SHP77 (cell line): Measurements from ENCODE around the gene SOX11.

Experiments used
- DNase-seq, 2 experiments: peaks; one replicate each; lab custom pipeline; 2025; lab: John Stamatoyannopoulos, UW

SOX11 gene

DNA sequence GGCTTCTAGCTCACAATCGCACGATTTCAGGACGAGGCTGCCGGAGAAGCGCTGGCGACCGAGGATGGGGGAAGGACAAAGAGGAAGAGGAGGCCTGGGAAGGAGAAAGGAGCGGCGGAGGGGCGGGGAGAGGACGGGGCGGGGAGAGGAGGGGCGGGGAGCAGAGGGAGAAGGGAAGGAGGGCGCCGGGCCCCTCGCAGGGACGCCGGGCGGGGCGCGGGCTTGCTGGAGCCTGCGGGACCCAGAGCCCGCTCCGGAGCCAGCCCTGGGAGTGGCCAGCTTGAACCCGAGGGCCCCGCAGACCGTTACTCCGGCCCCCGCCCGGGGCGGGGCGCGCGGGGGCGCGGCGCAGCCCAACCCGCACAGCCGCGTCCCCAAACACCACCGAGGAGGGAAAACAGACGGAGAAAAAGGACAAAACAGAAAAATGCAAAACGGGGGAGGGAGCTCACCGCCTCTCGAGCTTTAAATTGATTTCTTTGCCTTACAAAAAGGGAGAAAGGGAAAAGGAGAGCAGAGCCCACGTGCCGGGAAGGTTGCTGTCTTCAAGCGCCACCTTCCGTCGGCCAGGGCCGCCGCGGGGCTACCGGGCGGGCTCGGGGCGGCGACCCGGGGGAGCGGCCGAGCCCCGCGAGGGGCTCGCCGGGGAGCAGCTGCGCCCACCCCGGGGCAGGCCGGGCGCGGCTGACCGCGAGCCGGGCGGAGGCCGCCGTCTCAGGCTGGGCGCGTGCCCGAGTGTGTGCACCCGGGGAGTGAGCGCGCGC lies 781 bp upstream of the SOX11 start:
- DNase-seq, result peak; percentile 85 to 90

DNA sequence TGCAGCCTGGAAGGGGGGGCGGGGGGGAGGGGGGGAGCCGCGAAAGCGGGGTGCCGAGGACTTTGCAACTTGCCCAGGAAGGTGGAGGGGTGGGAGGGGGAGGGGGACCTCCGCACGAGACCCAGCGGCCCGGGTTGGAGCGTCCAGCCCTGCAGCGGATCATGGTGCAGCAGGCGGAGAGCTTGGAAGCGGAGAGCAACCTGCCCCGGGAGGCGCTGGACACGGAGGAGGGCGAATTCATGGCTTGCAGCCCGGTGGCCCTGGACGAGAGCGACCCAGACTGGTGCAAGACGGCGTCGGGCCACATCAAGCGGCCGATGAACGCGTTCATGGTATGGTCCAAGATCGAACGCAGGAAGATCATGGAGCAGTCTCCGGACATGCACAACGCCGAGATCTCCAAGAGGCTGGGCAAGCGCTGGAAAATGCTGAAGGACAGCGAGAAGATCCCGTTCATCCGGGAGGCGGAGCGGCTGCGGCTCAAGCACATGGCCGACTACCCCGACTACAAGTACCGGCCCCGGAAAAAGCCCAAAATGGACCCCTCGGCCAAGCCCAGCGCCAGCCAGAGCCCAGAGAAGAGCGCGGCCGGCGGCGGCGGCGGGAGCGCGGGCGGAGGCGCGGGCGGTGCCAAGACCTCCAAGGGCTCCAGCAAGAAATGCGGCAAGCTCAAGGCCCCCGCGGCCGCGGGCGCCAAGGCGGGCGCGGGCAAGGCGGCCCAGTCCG lies 540 bp downstream of the SOX11 start:
- DNase-seq, result peak; percentile 51 to 54

DNA sequence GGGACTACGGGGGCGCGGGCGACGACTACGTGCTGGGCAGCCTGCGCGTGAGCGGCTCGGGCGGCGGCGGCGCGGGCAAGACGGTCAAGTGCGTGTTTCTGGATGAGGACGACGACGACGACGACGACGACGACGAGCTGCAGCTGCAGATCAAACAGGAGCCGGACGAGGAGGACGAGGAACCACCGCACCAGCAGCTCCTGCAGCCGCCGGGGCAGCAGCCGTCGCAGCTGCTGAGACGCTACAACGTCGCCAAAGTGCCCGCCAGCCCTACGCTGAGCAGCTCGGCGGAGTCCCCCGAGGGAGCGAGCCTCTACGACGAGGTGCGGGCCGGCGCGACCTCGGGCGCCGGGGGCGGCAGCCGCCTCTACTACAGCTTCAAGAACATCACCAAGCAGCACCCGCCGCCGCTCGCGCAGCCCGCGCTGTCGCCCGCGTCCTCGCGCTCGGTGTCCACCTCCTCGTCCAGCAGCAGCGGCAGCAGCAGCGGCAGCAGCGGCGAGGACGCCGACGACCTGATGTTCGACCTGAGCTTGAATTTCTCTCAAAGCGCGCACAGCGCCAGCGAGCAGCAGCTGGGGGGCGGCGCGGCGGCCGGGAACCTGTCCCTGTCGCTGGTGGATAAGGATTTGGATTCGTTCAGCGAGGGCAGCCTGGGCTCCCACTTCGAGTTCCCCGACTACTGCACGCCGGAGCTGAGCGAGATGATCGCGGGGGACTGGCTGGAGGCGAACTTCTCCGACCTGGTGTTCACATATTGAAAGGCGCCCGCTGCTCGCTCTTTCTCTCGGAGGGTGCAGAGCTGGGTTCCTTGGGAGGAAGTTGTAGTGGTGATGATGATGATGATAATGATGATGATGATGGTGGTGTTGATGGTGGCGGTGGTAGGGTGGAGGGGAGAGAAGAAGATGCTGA lies 1.4 kb downstream of the SOX11 start:
- peak; percentile 42 to 73 for DNase-seq

DNA sequence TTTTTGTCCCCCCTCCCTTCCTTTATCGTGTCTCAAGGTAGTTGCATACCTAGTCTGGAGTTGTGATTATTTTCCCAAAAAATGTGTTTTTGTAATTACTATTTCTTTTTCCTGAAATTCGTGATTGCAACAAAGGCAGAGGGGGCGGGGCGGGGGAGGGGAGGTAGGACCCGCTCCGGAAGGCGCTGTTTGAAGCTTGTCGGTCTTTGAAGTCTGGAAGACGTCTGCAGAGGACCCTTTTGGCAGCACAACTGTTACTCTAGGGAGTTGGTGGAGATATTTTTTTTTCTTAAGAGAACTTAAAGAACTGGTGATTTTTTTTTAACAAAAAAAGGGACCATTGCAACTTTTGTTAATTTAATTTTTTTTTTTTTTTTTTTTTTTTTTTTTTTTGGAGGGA lies 2.1 kb downstream of the SOX11 start:
- peak in 1 of 2 experiments; percentile 33 for DNase-seq

DNA sequence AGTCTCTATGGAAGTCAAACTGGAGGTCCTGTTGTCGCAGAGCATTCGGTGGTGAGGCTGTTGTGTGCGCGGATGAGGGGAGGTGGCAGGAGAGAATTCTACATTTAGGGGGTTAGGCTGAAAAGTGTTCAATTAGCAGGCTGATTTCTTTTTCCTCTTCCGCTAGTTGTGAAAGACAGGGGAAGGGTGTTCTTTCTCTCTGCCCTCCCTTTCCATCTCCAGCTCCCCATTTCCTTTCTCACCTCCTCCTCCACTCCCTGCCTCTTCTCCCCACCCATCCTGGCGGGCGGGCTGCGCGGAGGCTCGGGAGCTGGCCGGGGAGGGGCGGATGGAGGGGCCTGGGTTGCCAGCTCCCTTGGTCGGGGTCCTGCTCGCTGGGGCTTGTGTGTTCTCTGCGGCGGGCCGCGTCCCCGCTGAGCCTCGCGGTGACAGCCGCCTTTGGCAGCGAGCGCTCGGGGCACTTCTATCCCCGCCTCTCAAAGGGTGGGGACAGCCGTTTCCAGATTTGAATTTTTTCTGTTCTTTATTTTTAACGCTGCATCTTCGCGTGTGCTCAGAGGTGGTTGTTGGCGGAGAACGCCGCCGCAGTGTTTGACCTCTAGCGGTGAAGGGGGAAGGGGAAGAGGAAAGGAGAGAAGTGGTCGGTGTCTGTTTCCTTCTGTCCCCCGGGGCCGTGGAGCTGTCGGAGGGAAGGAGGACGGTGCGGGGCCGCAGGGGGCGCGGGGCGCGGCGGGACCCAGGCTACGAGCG lies 3.6 kb downstream of the SOX11 start:
- peak; percentile 44 to 49 for DNase-seq

DNA sequence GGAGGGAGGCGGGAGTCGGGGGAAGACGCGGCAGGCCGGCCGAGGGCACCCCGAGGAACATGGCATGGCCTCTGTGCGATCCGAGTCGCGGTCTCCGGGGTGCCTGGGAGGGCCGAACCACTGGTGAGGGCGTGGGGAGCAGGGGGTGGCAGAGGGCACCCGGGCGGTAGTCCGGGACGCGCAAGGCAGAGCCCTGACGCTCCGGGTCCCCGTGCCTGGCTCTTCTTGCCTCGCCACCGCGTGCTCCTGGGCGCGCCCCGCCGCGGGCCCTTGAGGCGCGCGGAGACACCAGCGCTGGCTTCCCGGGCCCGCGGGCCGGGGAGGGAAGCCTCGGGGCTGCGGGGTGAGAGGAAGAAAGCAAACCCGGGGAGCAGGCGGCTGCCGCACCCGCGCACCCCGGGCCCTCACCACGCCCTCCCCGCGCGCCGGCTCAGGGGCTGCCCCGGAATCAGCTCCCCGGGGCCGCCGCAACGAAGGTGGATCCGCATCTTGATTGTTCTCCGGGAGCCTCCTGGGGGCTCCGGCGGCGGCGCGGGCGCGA lies 4.3 kb downstream of the SOX11 start:
- DNase-seq, result peak; percentile 38 to 57

DNA sequence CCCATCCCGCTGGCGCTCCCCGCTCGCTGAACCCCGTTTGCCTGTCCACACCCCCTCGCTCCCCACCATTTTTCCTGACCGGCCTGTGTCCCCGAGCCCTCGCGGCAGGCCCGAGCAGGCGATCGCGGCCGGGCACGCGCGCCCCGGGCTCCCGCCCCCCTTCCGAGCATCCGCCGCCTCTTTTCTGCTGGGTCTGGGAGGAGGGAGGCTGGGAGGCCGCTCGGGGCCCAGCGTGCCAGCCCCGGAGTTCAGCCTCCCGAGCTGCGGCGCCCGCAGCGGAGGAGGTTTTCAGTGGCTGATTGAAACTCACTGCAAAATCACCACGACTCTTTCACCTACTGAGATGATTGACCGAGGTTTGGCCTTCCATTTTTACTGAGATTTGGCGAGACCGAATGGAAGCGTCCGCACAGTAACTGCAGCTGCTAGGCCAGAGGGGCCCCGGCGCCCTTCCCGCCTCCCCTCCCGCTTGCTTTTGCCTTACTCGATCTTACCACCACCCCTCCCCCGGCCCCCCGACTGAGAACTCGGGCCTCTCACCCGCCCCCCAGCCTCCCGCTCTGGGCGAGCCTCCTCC lies 4.8 kb downstream of the SOX11 start:
- DNase-seq, result peak; percentile 40 to 86

DNA sequence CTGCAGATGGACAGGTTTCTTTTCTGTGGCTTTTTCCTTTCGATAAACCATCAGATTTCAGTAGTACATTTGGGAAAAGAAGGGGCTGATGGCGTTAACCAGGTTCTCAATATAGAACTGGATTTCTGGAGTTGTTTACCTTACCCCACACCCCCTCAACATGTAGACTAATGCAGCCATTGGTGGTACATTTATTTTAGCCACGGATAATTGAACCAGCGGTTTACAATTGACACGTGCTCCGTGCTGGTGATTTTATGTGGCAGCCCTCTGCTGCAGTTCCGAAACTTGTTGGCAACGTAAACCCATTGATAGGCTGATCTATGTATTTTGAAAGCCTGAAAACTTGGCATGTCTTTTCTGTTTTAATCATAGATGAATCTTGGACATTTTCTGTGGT lies 5.4 kb downstream of the SOX11 start:
- no peak for DNase-seq

DNA sequence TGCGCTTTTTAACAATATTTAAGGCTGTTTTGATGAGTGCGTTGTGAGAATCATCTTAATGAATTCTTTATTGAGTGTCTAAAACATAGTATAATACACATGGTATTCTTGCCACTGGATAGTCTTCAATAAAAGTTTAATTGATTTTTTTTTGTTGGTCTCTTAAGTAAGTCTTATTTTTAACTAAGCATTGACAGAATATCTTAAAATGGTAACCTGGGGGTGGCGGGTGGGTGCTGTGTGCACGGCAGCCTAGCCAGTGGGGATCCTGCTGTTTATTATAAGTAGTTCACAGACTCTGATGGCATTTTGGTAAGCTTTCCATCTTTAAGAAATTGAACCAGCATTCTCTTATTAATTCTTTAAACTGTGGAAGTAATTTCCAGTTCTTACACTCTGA lies 6.0 kb downstream of the SOX11 start:
- no peak for DNase-seq

DNA sequence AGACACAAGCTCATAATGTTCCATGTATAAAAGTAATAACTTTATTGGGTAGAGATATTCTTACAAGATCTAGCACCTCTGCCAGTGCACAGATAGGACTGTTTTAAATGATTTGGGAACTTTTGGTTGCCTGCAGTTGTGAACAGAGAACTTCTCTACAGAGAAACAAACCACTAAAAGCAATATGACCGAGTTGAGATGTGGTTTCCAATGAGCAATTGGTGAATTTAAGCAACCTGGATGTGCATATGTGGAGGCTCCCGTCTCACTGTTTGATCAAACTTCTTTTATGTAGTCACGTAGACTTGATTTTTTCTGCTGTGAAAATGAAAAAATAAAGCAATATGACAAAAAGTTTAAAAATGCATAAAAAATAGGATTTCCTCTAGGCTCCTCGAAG lies 7.8 kb downstream of the SOX11 start:
- DNase-seq, result no peak

DNA sequence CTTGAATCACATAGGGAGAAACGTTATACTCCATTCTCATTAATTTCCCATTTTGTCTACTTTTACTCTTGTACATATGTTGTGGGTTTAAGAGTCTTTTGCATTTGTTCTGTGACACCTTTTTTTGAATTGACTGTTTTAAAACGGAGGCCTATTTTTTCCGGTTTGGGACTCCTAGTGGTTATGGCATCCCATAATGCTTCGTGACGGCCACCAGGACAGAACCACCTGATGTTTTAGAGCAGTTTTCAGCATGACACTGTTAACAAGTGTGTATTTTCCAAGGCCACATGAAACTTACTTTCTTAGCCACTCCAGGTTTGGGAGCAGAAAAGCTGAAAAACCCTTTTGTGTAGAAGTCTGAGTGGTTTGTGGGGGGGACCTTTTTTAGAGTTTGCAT lies 8.4 kb downstream of the SOX11 start:
- no peak for DNase-seq

DNA sequence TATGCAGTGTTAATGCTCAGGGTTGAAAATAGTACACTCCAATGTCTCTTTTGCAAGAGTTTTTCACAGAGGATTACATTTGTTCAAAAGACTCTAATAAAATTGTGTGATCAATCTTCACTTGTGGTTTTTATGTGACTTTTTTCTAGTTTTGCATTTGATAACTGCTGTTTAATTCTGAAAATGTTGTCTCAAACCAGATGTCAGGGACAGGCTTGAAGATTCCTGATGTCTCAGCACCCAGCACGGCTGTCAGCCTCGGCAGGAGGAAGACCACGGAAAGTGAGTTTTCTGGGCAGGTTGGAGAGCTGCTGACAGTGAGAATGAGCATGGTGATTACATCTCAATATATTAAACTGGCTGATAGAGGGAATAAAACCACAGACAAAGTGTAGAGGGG lies 9.1 kb downstream of the SOX11 start:
- no peak for DNase-seq

DNA sequence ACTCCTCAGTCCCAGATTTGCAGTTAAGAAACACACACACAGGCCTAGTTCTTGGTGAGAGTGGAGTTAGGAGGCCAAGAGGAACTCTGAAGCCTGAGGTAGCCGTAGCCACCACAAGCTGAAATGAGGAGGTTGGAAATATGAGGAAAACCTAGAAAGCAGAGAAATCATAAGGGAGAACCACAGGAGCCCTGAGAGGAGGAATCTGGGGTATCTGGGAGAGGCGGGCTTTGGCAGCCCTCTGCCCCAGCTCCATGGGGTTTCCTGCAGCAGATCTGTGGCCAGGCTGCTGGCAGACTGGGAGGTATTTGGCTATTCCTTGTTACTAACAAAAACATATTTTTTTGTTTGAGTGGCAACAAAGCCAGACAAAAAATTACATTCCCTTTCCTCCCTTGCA lies 11.0 kb downstream of the SOX11 start:
- DNase-seq, result no peak

DNA sequence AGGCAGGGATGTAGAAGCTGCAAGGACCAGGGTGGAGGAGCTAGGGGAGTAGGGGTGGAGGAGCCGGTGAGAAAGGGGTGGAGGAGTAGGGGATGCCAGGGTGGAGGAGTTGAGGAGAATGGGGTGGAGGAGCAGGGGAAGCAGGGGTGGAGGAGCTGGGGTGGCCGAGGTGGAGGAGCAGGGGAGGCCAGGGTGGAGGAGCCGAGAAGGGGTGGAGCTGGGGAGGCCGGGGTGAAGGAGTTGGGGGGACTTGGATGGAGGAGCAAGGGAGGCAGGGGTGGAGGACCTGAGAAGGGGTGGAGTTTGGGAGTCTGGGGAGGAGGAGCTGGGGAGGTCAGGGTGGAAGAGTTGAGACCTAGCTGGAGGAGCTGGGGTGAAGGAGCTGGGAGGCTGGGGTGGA lies 13.3 kb downstream of the SOX11 start:
- DNase-seq, result no peak

DNA sequence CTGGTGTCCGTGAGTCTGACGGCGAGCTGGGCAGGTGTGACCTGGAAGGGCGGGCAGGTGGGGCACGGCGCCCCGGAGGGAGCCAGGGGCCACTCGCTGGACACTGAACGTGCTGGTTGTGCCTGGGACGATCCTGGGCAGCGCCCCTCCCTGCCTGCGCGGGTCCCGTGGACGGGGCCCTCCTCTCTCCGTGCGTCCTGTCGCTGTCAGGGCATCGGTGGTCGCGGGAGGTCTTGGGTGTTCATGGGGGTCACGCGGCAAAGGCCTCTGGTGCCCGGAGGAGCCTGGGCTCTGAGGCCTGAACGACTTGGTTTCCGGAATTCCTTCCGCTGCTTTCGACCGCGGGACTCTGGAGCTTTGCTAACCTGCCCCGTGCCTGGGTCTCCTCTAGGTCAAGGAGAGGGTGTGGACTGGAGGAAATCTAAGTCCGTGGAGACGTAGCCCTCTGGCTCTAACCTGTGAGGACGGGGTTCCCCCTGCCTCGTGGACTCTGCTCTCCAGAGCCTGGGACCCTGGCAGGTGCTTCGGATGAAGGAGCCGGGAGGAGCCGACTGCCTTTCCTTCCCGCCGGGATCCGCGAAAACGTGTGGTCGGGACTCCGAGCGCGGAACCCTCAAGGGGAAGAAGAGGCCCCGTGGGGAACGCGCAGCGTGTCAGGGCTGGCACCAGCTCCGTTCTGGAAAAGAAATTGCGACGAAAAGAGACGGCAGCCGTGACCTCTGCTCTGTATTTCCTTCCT lies 14.7 kb downstream of the SOX11 start:
- DNase-seq, result no peak

DNA sequence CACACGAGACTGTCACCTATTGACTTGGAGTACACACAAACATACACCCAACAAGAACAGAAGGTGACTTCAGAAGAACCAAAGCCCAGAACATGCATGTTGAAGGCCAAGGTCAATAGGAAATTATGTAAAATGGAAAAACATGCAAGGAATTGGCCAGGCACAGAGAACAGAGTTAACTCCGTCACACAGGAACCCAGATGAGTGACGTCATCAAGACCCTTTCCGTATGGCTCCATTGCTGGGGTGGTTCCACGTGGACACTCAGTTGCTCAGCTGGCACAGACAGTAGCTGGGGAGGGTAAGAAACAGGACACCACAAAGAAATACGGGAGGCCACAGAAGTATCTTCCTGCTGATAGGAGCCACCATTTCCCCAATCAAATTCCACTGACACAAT lies 18.4 kb downstream of the SOX11 start:
- no peak for DNase-seq

DNA sequence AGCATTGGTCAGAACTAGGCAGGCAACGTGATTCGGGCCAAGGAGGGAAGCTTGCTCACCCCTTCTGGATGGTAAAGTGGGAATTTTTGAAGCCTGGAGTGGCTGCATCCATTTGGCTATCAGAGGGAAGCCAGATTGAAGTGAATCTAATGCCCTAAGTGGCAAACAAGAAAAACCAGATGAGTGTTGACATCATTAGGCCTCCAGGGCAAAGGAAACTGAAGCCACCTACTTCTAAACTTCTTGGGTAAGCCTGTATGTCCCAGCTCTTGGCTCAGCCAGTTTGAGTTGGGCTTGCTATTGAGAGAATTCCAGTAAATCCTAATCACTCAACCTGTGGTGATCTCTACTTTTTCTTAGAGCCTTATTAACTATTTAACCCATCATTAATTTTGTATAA lies 20.9 kb downstream of the SOX11 start:
- no peak for DNase-seq

DNA sequence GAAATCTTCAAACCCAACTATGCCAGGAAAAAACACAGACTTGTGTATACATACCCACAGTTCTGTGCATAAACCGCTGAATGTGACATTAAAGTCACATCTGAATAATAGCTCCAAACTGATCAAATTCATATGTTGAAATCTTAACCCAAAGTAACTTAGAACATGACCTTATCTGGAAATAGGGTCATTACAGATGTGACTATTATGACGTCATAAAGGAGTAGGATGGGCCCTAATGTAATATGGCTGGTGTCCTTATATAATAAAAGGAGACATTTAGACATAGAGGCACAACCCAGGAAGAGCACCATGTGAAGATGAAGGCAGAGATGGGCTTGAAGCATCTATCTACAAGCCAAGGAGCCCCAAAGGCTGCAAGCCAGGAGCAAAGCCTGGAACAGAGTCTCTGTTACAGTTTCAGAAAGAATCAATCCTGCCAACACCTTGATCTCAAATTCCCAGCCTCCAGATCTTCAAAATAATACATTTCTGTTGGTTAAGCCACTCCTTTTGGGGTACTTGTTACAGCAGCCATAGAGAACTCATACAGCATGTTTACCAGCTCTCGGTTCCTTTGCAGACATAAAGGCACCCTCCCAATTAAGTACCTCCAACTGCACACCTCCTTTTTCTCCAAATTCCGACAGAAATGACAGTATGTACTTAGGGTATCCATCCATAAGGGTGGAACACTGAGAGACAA lies 27.6 kb downstream of the SOX11 start:
- no peak for DNase-seq

DNA sequence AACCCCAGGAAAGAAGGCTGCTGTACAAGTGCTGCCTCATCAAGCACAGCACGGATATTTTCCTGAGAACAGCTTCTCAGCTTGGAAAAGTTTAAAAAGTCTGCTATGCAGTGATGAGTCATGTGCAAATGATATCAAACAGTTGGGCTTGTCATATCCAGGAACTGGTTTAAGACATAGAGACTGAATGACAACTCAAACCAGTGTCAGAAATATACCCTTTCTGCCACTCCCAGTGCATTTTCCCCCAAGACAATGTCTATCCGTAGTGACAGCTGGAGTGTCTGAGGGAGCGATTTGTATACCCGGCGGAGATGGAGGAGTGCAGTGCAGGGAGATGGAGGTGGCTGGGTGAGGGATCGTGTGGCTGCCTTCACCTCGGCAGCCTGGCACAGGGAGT lies 28.2 kb downstream of the SOX11 start:
- no peak for DNase-seq

DNA sequence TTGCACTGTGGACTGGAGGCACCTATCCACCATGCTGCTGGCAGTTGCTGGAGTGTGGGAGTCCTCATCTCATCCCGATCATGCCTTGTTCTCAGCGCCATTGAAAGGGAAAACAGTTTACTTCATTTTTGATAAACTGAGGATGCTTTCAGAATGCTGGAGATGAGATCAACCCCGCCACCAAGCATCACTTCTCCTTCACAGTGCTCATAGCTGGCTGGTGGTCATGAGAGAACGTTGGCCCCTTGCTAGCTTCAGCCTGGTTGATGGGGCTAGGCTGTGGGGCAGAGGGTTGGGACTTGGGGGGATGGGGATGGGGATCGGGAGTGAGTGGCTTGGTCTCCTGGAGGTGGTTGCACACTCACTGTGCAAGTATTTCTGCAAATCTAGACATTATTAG lies 30.1 kb downstream of the SOX11 start:
- no peak for DNase-seq
